CD4-positive, alpha-beta T cell treated with Interleukin-1 beta for 1 hour (primary cell): ENCODE results near the gene PDCD11.
A peak's percentile ranks its signal among the peaks of the same experiment; 100 is the strongest.
"Not testable (repeated sequence)": the region's sequence is repeated elsewhere in the genome, so short reads cannot be mapped to it uniquely, and the experiment has no call there.

Source experiments
- DNase-seq, 2 donors: peaks; one replicate each; pipeline ENCODE4 v3.0.0-alpha.2; 2020 to 2022

The PDCD11 gene

GRCh38 chr10:103396067-103396788 is at the start of gene PDCD11, which contains the start of gene ATP5MK:
TSS of gene PDCD11 (plus strand) at chr10:103396626. CDS start at chr10:103398427, 1,801 bp downstream.
TSS of gene ATP5MK (minus strand) at chr10:103396475. CDS start at chr10:103392457, 4,018 bp downstream.
- peak; percentile 95 for DNase-seq

GRCh38 chr10:103350175-103350516 is 46.3 kb upstream of the PDCD11 start:
- DNase-seq: no peak

- peak; percentile 73 to 74 for DNase-seq
Observed at GRCh38 chr10:103350517-103351260, 45.7 kb upstream of the PDCD11 start, which contains the start of gene PCGF6. TSS of gene PCGF6 (minus strand) at chr10:103351140. CDS start at chr10:103351066, 74 bp downstream.

- DNase-seq: no peak
Observed at GRCh38 chr10:103353281-103353680, 43.1 kb upstream of the PDCD11 start.

GRCh38 chr10:103354567-103354966 is 41.9 kb upstream of the PDCD11 start:
- DNase-seq: not testable (repeated sequence)

- no peak for DNase-seq
Observed at GRCh38 chr10:103355906-103356599, 40.4 kb upstream of the PDCD11 start.

GRCh38 chr10:103359493-103359892 is 36.9 kb upstream of the PDCD11 start:
- not testable (repeated sequence) for DNase-seq

GRCh38 chr10:103360791-103361190 is 35.6 kb upstream of the PDCD11 start:
- DNase-seq: not testable (repeated sequence)

GRCh38 chr10:103367379-103367781 is 29.0 kb upstream of the PDCD11 start:
- DNase-seq: no peak

GRCh38 chr10:103367782-103368518 is 28.5 kb upstream of the PDCD11 start, which contains the start of gene TAF5:
TSS of gene TAF5 (plus strand) at chr10:103367976. CDS start at chr10:103367990, 14 bp downstream.
- DNase-seq: peak; percentile 90 to 93

- no peak for DNase-seq
Observed at GRCh38 chr10:103373544-103373943, 22.9 kb upstream of the PDCD11 start.

GRCh38 chr10:103374263-103374662 is 22.2 kb upstream of the PDCD11 start:
- DNase-seq: no peak

- DNase-seq: no peak
Observed at GRCh38 chr10:103382769-103383168, 13.7 kb upstream of the PDCD11 start.

GRCh38 chr10:103394180-103394579 is 2.2 kb upstream of the PDCD11 start:
- DNase-seq: no peak

- DNase-seq: no peak
Observed at GRCh38 chr10:103395754-103396066, 716 bp upstream of the PDCD11 start.

GRCh38 chr10:103396789-103397087 is 312 bp downstream of the PDCD11 start:
- DNase-seq: no peak

- no peak for DNase-seq
Observed at GRCh38 chr10:103397191-103397825, 882 bp downstream of the PDCD11 start.

GRCh38 chr10:103413564-103413963 is 17.1 kb downstream of the PDCD11 start:
- no peak for DNase-seq

GRCh38 chr10:103415581-103415980 is 19.2 kb downstream of the PDCD11 start:
- no peak for DNase-seq

GRCh38 chr10:103416436-103417147 is 20.2 kb downstream of the PDCD11 start:
- DNase-seq: peak; percentile 60 to 73

- DNase-seq: not testable (repeated sequence)
Observed at GRCh38 chr10:103417148-103417469, 20.7 kb downstream of the PDCD11 start.

- DNase-seq: no peak
Observed at GRCh38 chr10:103417601-103418000, 21.2 kb downstream of the PDCD11 start.
